K562 (cell line): ENCODE measurements around the gene EPHA10. TPM values are rescaled to one million over a fixed set of nuclear protein-coding genes. Genes with fewer than 3 reads are reported as not detected.

ENCODE experiments used
- E2F4 ChIP-seq: sonication (generic); formaldehyde crosslinking; IDR thresholded peaks from 2 replicates; pipeline ENCODE4 v1.8.0; 2022; ENCODE audit warnings: mild to moderate bottlenecking, low read depth, missing genetic modification reagents
- ESRRA ChIP-seq: fragments of 450-650 bp; IDR thresholded peaks from 2 replicates; pipeline ENCODE4 v1.6.1; 2014; ENCODE audit warnings: low read depth, mild to moderate bottlenecking, moderate library complexity, borderline replicate concordance
- HDGF ChIP-seq: fragments of 450-650 bp; IDR thresholded peaks from 2 replicates; pipeline ENCODE4 v1.6.1; 2016
- KDM5B ChIP-seq: fragments of 200-600 bp; sonication (generic); IDR thresholded peaks from 2 replicates; pipeline ENCODE4 v1.6.1; 2012; ENCODE audit warnings: low read depth, mild to moderate bottlenecking, moderate library complexity, low read length, control low read depth, inconsistent platforms; ENCODE audit not compliant: insufficient replicate concordance
- MEIS2 ChIP-seq: fragments of 450-650 bp; IDR thresholded peaks from 2 replicates; pipeline ENCODE4 v1.6.1; 2014; ENCODE audit warnings: mild to moderate bottlenecking; ENCODE audit not compliant: partially characterized antibody
- NEUROD1 ChIP-seq: fragments of 150-350 bp; IDR thresholded peaks from 2 replicates; pipeline ENCODE4 v1.6.1; 2014; ENCODE audit warnings: borderline replicate concordance, low read length, low read depth; ENCODE audit not compliant: partially characterized antibody
- NKRF ChIP-seq: fragments of 450-650 bp; IDR thresholded peaks from 2 replicates; pipeline ENCODE4 v1.6.1; 2016; ENCODE audit warnings: borderline replicate concordance
- RBM15 ChIP-seq: fragments of 200-400 bp; formaldehyde crosslinking; IDR thresholded peaks from 2 replicates; pipeline ENCODE4 v1.6.1; 2018; ENCODE audit warnings: mild to moderate bottlenecking, low read length, moderate library complexity; ENCODE audit not compliant: insufficient read depth
- RBM17 ChIP-seq: fragments of 200-400 bp; formaldehyde crosslinking; IDR thresholded peaks from 2 replicates; pipeline ENCODE4 v1.6.1; 2017; ENCODE audit warnings: low read depth, mild to moderate bottlenecking, low read length, borderline replicate concordance
- TSC22D4 ChIP-seq: fragments of 450-650 bp; IDR thresholded peaks from 2 replicates; pipeline ENCODE4 v1.6.1; 2016; ENCODE audit warnings: missing genetic modification characterization, missing biosample characterization, control low read depth
- USF2 ChIP-seq: sonication (generic); formaldehyde crosslinking; IDR thresholded peaks from 2 replicates; pipeline ENCODE4 v1.5.0; 2020; ENCODE audit warnings: missing genetic modification reagents
- ZBTB43 ChIP-seq: sonication (generic); formaldehyde crosslinking; IDR thresholded peaks from 2 replicates; pipeline ENCODE4 v1.8.0; 2023; ENCODE audit warnings: mild to moderate bottlenecking, missing genetic modification reagents
- ZFPM2 ChIP-seq: fragments of 250-450 bp; sonication (Bioruptor Pico); IDR thresholded peaks from 2 replicates; pipeline ENCODE4 v1.5.1; 2022; ENCODE audit warnings: mild to moderate bottlenecking
- ZNF133 ChIP-seq: fragments of 250-450 bp; sonication (Bioruptor Pico); IDR thresholded peaks from 2 replicates; pipeline ENCODE4 v1.4.0; 2020; ENCODE audit warnings: mild to moderate bottlenecking
- ZNF232 ChIP-seq: sonication (generic); formaldehyde crosslinking; IDR thresholded peaks from 2 replicates; pipeline ENCODE4 v1.8.0; 2022; ENCODE audit warnings: mild to moderate bottlenecking, missing genetic modification reagents
- ZZZ3 ChIP-seq: fragments of 450-650 bp; IDR thresholded peaks from 2 replicates; pipeline ENCODE4 v1.6.1; 2016; ENCODE audit warnings: antibody characterized with exemption, mild to moderate bottlenecking, moderate library complexity
- polyA plus RNA-seq, 8 experiments: library from polyadenylated mRNA; depleted of rRNA in 4 of 8; stranded (reverse) in 5 of 8; unstranded in 3 of 8; fragments of >200 nt; fragmentation: Nextera tagmentation in 2 of 8; fragmentation: Illumina TruSeq in 1 of 8; extraction: Ambion mirVana in 2 of 8; extraction: Trizol in 1 of 8; gene quantifications; 2 replicates each; pipeline versions ENCODE4 v1.2.1 to v1.2.3, GENCODE V29; 2011 to 2014; ENCODE audit warnings: inconsistent platforms in 1 of 8, missing spikeins in 1 of 8
- total RNA-seq, 7 experiments: library from RNA; depleted of rRNA in 6 of 7; stranded (reverse); fragments of >200 nt in 6 of 7; fragmentation: Illumina TruSeq in 2 of 7; extraction: Trizol in 2 of 7; gene quantifications; 2 replicates each; pipeline versions ENCODE4 v1.2.1 to v1.2.3, GENCODE V29; 2011 to 2021; ENCODE audit warnings: low replicate concordance in 1 of 7
- TF ChIP-seq, protein P1 (sequence below), 2 experiments: IDR thresholded peaks in 1 of 2; conservative IDR thresholded peaks in 1 of 2; 2 replicates each; pipeline ENCODE4 v1.6.1; 2016; ENCODE audit warnings: low read depth in 2 of 2, mild to moderate bottlenecking in 1 of 2, missing compliant biosample characterization in 1 of 2, missing genetic modification characterization in 1 of 2, moderate library complexity in 1 of 2
- TF ChIP-seq, protein P2 (sequence below): fragments of 250-450 bp; sonication (Bioruptor Pico); IDR thresholded peaks from 2 replicates; pipeline ENCODE4 v1.9.0; 2021; ENCODE audit warnings: mild to moderate bottlenecking

Gene EPHA10
- total and polyA plus RNA-seq, 9 of the 15 experiments (the other 6 are each of a cell fraction or from before 2014, with no cell fraction given), result 0.03 TPM; not detected in 8

DNA sequence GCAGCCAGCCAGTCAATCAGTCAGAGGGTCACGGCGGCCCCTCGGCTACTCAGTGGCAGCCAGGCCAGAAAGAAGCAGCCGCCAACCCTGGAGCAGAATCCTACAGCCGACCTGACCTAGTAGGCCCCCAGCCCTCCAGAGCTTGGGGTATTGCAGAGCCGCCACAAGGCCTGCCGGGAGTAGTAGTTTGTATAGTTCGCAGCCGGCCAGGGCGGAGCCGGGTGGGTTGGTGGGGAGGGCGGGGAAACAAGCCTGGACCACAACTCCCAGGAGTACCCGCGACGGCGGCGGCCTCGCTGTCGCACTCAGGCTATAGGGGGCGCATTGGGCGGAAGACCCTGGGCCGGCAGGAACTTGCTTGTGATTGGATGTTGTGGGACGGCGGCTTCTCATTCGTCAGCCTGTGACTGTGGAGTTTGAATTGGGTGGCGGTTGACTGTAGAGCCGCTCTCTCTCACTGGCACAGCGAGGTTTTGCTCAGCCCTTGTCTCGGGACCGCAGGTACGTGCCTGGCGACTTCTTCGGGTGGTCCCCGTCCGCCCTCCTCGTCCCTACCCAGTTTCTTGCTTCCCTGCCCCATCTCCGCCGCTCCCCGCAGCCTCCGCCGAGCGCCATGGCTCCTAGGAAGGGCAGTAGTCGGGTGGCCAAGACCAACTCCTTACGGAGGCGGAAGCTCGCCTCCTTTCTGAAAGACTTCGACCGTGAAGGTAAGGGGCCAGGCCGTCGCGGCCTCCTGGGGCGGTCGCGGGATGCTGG lies 72.7 kb downstream of the EPHA10 start, which contains the start of gene CDCA8 (continued):
- TF ChIP-seq E2F4 (CRISPR knock-in tag), result peak; percentile 99
- no peak for TF ChIP-seq USF2 (CRISPR knock-in tag)
- TF ChIP-seq ZZZ3, result no peak
- no peak for TF ChIP-seq MEIS2
- TF ChIP-seq, protein P1, sequence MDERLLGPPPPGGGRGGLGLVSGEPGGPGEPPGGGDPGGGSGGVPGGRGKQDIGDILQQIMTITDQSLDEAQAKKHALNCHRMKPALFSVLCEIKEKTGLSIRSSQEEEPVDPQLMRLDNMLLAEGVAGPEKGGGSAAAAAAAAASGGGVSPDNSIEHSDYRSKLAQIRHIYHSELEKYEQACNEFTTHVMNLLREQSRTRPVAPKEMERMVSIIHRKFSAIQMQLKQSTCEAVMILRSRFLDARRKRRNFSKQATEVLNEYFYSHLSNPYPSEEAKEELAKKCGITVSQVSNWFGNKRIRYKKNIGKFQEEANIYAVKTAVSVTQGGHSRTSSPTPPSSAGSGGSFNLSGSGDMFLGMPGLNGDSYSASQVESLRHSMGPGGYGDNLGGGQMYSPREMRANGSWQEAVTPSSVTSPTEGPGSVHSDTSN (CRISPR knock-in tag; IDR thresholded peaks at IDR 0.05; ENCODE audit: low read depth), result no peak
- TF ChIP-seq, protein P1 (tag; conservative IDR thresholded peaks at IDR 0.05; ENCODE audit: low read depth), result no peak
- no peak for TF ChIP-seq TSC22D4 (tag)
- TF ChIP-seq ZFPM2 (CRISPR knock-in tag), result no peak
- TF ChIP-seq KDM5B, result peak; percentile 89
- no peak for TF ChIP-seq HDGF
- no peak for TF ChIP-seq ZNF133 (CRISPR knock-in tag)
- TF ChIP-seq RBM15, result no peak
- TF ChIP-seq, protein P2, sequence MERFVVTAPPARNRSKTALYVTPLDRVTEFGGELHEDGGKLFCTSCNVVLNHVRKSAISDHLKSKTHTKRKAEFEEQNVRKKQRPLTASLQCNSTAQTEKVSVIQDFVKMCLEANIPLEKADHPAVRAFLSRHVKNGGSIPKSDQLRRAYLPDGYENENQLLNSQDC (CRISPR knock-in tag), result no peak
- TF ChIP-seq RBM17, result no peak
- TF ChIP-seq ESRRA, result peak; percentile 79; the same call in 1 of the 2 replicates
- peak; percentile 98 for TF ChIP-seq NKRF
- TF ChIP-seq NEUROD1, result peak; percentile 50
- 0 out of 2 replicates have a peak, but pooled peaks have one; percentile 56 for TF ChIP-seq ZBTB43 (CRISPR knock-in tag)
- TF ChIP-seq ZNF232, result 0 out of 2 replicates have a peak, but pooled peaks have one; percentile 73
